SH-SY5Y (cell line): ENCODE measurements around the gene SORCS3.

Experiments
- GATA2 ChIP-seq: IDR thresholded peaks from 2 replicates; pipeline ENCODE4 v1.6.1; 2011; ENCODE audit warnings: mild to moderate bottlenecking, low read depth, low read length
- GATA3 ChIP-seq: IDR thresholded peaks from 2 replicates; pipeline ENCODE4 v1.6.1; 2011; ENCODE audit warnings: low read depth, mild to moderate bottlenecking, low read length, moderate library complexity

- TF ChIP-seq GATA3 (no peak), GATA2 (no peak)
Measured at GRCh38 chr10:104957178-104957841, 316.2 kb downstream of the SORCS3 start.
